HepG2 (cell line): ENCODE results near the gene EPB41L5. TPM values are rescaled to one million over a fixed set of nuclear protein-coding genes. Genes with fewer than 3 reads are reported as not detected.

Source experiments
- IKZF4 ChIP-seq: sonication (generic); formaldehyde crosslinking; IDR thresholded peaks from 2 replicates; pipeline ENCODE4 v1.5.1; 2020; ENCODE audit warnings: borderline replicate concordance, mild to moderate bottlenecking, low read depth, missing genetic modification reagents; ENCODE audit errors: not compliant biosample characterization
- NONO ChIP-seq, 2 experiments: fragments of 450-650 bp in 1 of 2; sonication (generic) in 1 of 2; formaldehyde crosslinking in 1 of 2; IDR thresholded peaks in 1 of 2; conservative IDR thresholded peaks in 1 of 2; 2 replicates each; pipeline versions ENCODE4 v1.6.1 to v1.8.0; 2017 to 2022; ENCODE audit warnings: mild to moderate bottlenecking in 1 of 2, missing genetic modification reagents in 1 of 2, moderate library complexity in 1 of 2
- NPAS2 ChIP-seq: sonication (generic); formaldehyde crosslinking; IDR thresholded peaks from 2 replicates; pipeline ENCODE4 v1.8.0; 2022; ENCODE audit warnings: mild to moderate bottlenecking, missing genetic modification reagents, borderline replicate concordance
- PRDM4 ChIP-seq: sonication (generic); formaldehyde crosslinking; IDR thresholded peaks from 2 replicates; pipeline ENCODE4 v1.9.0; 2021; ENCODE audit warnings: missing genetic modification reagents, borderline replicate concordance
- PRMT3 ChIP-seq: sonication (generic); formaldehyde crosslinking; IDR thresholded peaks from 2 replicates; pipeline ENCODE4 v1.8.1; 2022; ENCODE audit warnings: low read depth, mild to moderate bottlenecking, moderate library complexity, missing genetic modification reagents, borderline replicate concordance
- ZIK1 ChIP-seq: sonication (generic); formaldehyde crosslinking; IDR thresholded peaks from 2 replicates; pipeline ENCODE4 v1.5.0; 2020; ENCODE audit warnings: mild to moderate bottlenecking, low read depth, missing genetic modification reagents, borderline replicate concordance
- ZNF224 ChIP-seq: sonication (generic); formaldehyde crosslinking; IDR thresholded peaks from 2 replicates; pipeline ENCODE4 v1.5.0; 2020; ENCODE audit warnings: mild to moderate bottlenecking, missing genetic modification reagents
- ZNF33A ChIP-seq: sonication (generic); formaldehyde crosslinking; IDR thresholded peaks from 2 replicates; pipeline ENCODE4 v1.5.1; 2020; ENCODE audit warnings: missing genetic modification reagents, mild to moderate bottlenecking, moderate library complexity, borderline replicate concordance
- ZNF460 ChIP-seq: sonication (generic); formaldehyde crosslinking; IDR thresholded peaks from 2 replicates; pipeline ENCODE4 v1.5.1; 2020; ENCODE audit warnings: missing genetic modification reagents, mild to moderate bottlenecking, borderline replicate concordance
- ZNF749 ChIP-seq: sonication (generic); formaldehyde crosslinking; IDR thresholded peaks from 2 replicates; pipeline ENCODE4 v1.8.0; 2022; ENCODE audit warnings: mild to moderate bottlenecking, missing genetic modification reagents, moderate library complexity, borderline replicate concordance
- polyA plus RNA-seq, 8 experiments: library from polyadenylated mRNA; depleted of rRNA in 3 of 8; stranded (reverse) in 7 of 8; unstranded in 1 of 8; fragments of >200 nt; fragmentation: Illumina TruSeq in 4 of 8; extraction: Trizol in 4 of 8; gene quantifications; 2 replicates each; pipeline versions ENCODE4 v1.2.1 to v1.2.3, GENCODE V29; 2011 to 2016; ENCODE audit warnings: low read depth in 4 of 8, missing spikeins in 1 of 8, mixed read lengths in 1 of 8; ENCODE audit not compliant: insufficient read depth in 1 of 8
- total RNA-seq, 5 experiments: library from RNA; depleted of rRNA; stranded (reverse); fragments of >200 nt; fragmentation: Illumina TruSeq; extraction: Trizol; gene quantifications; 2 replicates each; pipeline ENCODE4 v1.2.3, GENCODE V29; 2016; ENCODE audit warnings: low read depth in 1 of 5
- TF ChIP-seq, protein P1 (sequence below): sonication (generic); formaldehyde crosslinking; IDR thresholded peaks from 2 replicates; pipeline ENCODE4 v1.4.0; 2020; ENCODE audit warnings: missing genetic modification reagents
- TF ChIP-seq, protein P2 (sequence below): IDR thresholded peaks from 2 replicates; pipeline ENCODE4 v1.6.1; 2016; ENCODE audit warnings: missing compliant biosample characterization, missing genetic modification reagents, borderline replicate concordance
- TF ChIP-seq, protein P3 (sequence below): sonication (generic); formaldehyde crosslinking; IDR thresholded peaks from 2 replicates; pipeline ENCODE4 v1.8.0; 2022; ENCODE audit warnings: missing genetic modification reagents, mild to moderate bottlenecking, borderline replicate concordance
- TF ChIP-seq, protein P4 (sequence below): sonication (generic); formaldehyde crosslinking; IDR thresholded peaks from 2 replicates; pipeline ENCODE4 v1.8.0; 2022; ENCODE audit warnings: mild to moderate bottlenecking, missing genetic modification reagents, moderate library complexity

Gene EPB41L5
- total and polyA plus RNA-seq, 2 of the 13 experiments (the other 11 are each of a cell fraction or from before 2014, with no cell fraction given) = 40.5 to 47.5 TPM

- TF ChIP-seq, protein P1, sequence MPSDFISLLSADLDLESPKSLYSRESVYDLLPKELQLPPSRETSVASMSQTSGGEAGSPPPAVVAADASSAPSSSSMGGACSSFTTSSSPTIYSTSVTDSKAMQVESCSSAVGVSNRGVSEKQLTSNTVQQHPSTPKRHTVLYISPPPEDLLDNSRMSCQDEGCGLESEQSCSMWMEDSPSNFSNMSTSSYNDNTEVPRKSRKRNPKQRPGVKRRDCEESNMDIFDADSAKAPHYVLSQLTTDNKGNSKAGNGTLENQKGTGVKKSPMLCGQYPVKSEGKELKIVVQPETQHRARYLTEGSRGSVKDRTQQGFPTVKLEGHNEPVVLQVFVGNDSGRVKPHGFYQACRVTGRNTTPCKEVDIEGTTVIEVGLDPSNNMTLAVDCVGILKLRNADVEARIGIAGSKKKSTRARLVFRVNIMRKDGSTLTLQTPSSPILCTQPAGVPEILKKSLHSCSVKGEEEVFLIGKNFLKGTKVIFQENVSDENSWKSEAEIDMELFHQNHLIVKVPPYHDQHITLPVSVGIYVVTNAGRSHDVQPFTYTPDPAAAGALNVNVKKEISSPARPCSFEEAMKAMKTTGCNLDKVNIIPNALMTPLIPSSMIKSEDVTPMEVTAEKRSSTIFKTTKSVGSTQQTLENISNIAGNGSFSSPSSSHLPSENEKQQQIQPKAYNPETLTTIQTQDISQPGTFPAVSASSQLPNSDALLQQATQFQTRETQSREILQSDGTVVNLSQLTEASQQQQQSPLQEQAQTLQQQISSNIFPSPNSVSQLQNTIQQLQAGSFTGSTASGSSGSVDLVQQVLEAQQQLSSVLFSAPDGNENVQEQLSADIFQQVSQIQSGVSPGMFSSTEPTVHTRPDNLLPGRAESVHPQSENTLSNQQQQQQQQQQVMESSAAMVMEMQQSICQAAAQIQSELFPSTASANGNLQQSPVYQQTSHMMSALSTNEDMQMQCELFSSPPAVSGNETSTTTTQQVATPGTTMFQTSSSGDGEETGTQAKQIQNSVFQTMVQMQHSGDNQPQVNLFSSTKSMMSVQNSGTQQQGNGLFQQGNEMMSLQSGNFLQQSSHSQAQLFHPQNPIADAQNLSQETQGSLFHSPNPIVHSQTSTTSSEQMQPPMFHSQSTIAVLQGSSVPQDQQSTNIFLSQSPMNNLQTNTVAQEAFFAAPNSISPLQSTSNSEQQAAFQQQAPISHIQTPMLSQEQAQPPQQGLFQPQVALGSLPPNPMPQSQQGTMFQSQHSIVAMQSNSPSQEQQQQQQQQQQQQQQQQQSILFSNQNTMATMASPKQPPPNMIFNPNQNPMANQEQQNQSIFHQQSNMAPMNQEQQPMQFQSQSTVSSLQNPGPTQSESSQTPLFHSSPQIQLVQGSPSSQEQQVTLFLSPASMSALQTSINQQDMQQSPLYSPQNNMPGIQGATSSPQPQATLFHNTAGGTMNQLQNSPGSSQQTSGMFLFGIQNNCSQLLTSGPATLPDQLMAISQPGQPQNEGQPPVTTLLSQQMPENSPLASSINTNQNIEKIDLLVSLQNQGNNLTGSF (CRISPR knock-in tag) = no peak
- TF ChIP-seq ZNF224 (CRISPR knock-in tag) (no peak), ZNF33A (CRISPR knock-in tag) (no peak), PRDM4 (CRISPR knock-in tag) (no peak), IKZF4 (no peak), NONO (IDR thresholded peaks at IDR 0.05) (no peak), NONO (CRISPR knock-in tag; conservative IDR thresholded peaks at IDR 0.05) (peak; percentile 87), PRMT3 (CRISPR knock-in tag) (no peak), NPAS2 (CRISPR knock-in tag) (no peak), ZNF749 (no peak), ZNF460 (CRISPR knock-in tag) (no peak), ZIK1 (CRISPR knock-in tag) (no peak)
- TF ChIP-seq, protein P2, sequence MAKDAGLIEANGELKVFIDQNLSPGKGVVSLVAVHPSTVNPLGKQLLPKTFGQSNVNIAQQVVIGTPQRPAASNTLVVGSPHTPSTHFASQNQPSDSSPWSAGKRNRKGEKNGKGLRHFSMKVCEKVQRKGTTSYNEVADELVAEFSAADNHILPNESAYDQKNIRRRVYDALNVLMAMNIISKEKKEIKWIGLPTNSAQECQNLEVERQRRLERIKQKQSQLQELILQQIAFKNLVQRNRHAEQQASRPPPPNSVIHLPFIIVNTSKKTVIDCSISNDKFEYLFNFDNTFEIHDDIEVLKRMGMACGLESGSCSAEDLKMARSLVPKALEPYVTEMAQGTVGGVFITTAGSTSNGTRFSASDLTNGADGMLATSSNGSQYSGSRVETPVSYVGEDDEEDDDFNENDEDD = peak; percentile 69; the same call in 1 of the 2 replicates
- TF ChIP-seq, protein P3, sequence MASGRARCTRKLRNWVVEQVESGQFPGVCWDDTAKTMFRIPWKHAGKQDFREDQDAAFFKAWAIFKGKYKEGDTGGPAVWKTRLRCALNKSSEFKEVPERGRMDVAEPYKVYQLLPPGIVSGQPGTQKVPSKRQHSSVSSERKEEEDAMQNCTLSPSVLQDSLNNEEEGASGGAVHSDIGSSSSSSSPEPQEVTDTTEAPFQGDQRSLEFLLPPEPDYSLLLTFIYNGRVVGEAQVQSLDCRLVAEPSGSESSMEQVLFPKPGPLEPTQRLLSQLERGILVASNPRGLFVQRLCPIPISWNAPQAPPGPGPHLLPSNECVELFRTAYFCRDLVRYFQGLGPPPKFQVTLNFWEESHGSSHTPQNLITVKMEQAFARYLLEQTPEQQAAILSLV (CRISPR knock-in tag) = no peak
- TF ChIP-seq, protein P4, sequence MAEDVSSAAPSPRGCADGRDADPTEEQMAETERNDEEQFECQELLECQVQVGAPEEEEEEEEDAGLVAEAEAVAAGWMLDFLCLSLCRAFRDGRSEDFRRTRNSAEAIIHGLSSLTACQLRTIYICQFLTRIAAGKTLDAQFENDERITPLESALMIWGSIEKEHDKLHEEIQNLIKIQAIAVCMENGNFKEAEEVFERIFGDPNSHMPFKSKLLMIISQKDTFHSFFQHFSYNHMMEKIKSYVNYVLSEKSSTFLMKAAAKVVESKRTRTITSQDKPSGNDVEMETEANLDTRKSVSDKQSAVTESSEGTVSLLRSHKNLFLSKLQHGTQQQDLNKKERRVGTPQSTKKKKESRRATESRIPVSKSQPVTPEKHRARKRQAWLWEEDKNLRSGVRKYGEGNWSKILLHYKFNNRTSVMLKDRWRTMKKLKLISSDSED (CRISPR knock-in tag) = no peak
These were observed 54.1 kb downstream of the EPB41L5 start (continued) for GRCh38 chr2:120066800-120067547.
